ENCODE data around the gene BTG1. TPM values are rescaled to one million over a fixed set of nuclear protein-coding genes. Genes with fewer than 3 reads are reported as not detected.

The BTG1 gene
- total RNA-seq, 1 experiment from 2014 or later, result 32.7 TPM

DNA sequence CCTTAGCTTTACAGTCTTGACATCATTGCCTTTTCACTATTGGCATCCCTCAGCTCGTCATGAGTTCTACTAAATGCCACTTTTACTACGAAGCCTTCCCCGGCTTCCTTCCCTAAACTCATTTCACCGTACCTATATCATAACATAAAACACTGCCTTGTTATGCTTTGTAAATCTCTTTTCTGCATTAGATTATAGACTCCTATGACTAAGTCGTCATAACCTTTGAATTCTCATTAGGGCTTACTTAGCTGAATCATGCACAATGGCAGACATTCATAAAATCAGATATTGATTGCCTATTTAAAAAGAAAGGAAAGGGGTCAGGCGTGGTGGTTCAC, 21.0 kb downstream of the BTG1 start:
- H3K79me2 ChIP-seq (ENCODE audit: insufficient read depth, low read length), result no peaks in the 10 kb centered on the region; the same call in 1 of the 2 replicates

More for the DNA sequence above, 21.0 kb downstream of the BTG1 start:
- Histone ChIP-seq H3T11ph (ENCODE audit: low read length) (no peak overlapping the region), H2BK5ac (ENCODE audit: insufficient read length, low read length) (no peak overlapping the region), H3K23ac (ENCODE audit: insufficient read length, low read depth, low read length) (no peak overlapping the region), H4K20me1 (ENCODE audit: control insufficient read depth, insufficient read depth, insufficient read length) (no peaks in the 10 kb centered on the region), H4K5ac (ENCODE audit: insufficient read length, low read depth, low read length) (no peak overlapping the region), H3K27ac (ENCODE audit: insufficient read length, low read depth, low read length) (no peak overlapping the region), H2BK20ac (ENCODE audit: low read depth, low read length, poor library complexity, severe bottlenecking) (no peak overlapping the region), H2BK15ac (ENCODE audit: low read depth, low read length) (no peak overlapping the region), H3K27me3 (ENCODE audit: insufficient read depth, low read length) (no peaks in the 10 kb centered on the region), H3K18ac (ENCODE audit: insufficient read length, low read depth, low read length) (no peak overlapping the region), H3K4me2 (ENCODE audit: insufficient read depth, insufficient read length, low read length) (no peak overlapping the region), H3K9ac (ENCODE audit: extremely low read depth, insufficient read length, low read length) (no peak overlapping the region), H3K9me3 (ENCODE audit: control insufficient read depth, low read depth, low read length) (no peaks in the 10 kb centered on the region), H3K4me1 (ENCODE audit: insufficient read depth, low read length) (peaks cover 5% of the 10 kb centered on the region; the same call in 1 of the 2 replicates), H3K14ac (ENCODE audit: insufficient read depth, low read length) (no peak overlapping the region), H2AK5ac (ENCODE audit: insufficient read length, low read length) (no peak overlapping the region), H2BK12ac (ENCODE audit: insufficient read length, low read depth, low read length) (no peak overlapping the region), H3K79me1 (ENCODE audit: insufficient read depth, low read depth, low read length, poor library complexity, severe bottlenecking) (peaks cover 4% of the 10 kb centered on the region), H3K56ac (ENCODE audit: insufficient read length, low read depth, low read length) (no peak overlapping the region), H4K91ac (ENCODE audit: insufficient read length, low read depth, low read length) (no peak overlapping the region), H4K8ac (replicated peaks; ENCODE audit: insufficient read length, low read depth, low read length) (no peak overlapping the region), H3K4ac (ENCODE audit: low read depth, low read length) (no peak overlapping the region), H2BK120ac (ENCODE audit: low read depth, low read length, poor library complexity, severe bottlenecking) (no peak overlapping the region), H2AFZ (ENCODE audit: low read length) (no peak overlapping the region), H3K23me2 (ENCODE audit: insufficient read length, low read depth, low read length, poor library complexity, severe bottlenecking) (no peaks in the 10 kb centered on the region)
- Mint-ChIP-seq H3K36me3 (ENCODE audit: insufficient read depth in 1 of 3, low read depth in 3 of 3) (peaks cover 5 to 49% (median 32%) of the 10 kb centered on the region in 3 experiments), H3K9me3 (peaks cover 3 to 6% of the 10 kb centered on the region in 2 experiments; a peak in 3 of 5 replicates), H3K27me3 (ENCODE audit: low read depth) (no peaks in the 10 kb centered on the region), H3K4me3 (no peak overlapping the region), H3K27ac (peak overlapping the region in 1 of 3 experiments; percentile 21; a peak in 1 of 7 replicates), H3K4me1 (peaks cover 21 to 37% of the 10 kb centered on the region in 2 experiments)
- no peak for DNase-seq
- TF ChIP-seq, protein P1, sequence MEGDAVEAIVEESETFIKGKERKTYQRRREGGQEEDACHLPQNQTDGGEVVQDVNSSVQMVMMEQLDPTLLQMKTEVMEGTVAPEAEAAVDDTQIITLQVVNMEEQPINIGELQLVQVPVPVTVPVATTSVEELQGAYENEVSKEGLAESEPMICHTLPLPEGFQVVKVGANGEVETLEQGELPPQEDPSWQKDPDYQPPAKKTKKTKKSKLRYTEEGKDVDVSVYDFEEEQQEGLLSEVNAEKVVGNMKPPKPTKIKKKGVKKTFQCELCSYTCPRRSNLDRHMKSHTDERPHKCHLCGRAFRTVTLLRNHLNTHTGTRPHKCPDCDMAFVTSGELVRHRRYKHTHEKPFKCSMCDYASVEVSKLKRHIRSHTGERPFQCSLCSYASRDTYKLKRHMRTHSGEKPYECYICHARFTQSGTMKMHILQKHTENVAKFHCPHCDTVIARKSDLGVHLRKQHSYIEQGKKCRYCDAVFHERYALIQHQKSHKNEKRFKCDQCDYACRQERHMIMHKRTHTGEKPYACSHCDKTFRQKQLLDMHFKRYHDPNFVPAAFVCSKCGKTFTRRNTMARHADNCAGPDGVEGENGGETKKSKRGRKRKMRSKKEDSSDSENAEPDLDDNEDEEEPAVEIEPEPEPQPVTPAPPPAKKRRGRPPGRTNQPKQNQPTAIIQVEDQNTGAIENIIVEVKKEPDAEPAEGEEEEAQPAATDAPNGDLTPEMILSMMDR (conservative IDR thresholded peaks at IDR 0.05), result no peak
- WGBS (ENCODE audit: extremely low coverage, insufficient read length, low lambda C conversion rate), result 100% methylated on average over 3 of the region's 6 CpGs
